Measurements from ENCODE around the gene ADAP2. TPM values are rescaled to one million over a fixed set of nuclear protein-coding genes. Genes with fewer than 3 reads are reported as not detected.

The ADAP2 gene
- total RNA-seq, 4 donors from 2014 or later = 3.0 to 15.0 (median 9.4) TPM

DNA sequence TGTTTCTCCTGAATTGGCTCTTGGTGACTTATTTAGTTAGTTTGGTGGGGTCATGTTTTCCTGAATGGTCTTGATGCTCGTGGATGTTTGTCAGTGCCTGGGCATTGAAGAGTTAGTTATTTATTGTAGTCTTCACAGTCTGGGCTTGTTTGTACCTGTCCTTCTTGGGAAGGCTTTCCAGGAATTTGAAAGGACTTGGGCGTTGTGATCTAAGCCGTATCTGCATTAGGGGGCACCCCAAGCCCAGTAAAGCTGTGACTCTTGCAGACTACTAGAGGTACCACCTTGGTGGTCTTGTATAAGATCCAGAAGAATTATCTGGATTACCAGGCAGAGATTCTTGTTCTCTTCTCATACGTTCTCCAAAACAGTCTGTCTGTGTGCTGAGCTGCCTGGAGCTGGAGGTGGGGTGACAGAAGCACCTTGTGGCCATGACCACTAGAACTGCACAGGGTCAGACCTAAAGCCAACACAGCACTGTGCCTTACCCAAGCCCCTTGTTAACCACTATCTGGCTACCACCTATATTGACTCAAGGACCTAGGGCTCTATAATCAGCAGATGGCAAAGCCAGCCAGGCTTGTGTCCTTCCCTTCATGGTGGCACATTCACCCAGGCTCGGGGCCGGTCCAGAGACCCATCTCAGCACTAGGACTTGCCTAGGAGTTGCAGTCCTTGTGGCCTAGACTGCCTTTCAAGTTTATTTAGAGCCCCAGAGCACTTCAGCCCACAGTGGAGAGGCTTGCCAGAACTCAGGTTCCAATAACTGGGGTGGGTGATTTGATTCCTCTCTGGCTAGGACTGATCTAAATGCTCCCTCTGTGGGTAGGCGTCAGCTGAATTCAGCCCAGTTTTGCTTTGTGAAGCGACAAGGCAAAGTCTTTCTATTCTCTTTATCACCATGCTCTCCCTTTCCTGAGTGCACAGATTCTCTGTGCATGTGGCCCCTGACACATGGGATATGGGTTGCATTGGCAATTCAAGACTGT lies 60.1 kb downstream of the ADAP2 start:
- H3K27ac ChIP-seq = no peak overlapping the region
- H3K36me3 ChIP-seq = peaks cover 0 to 26% (median 11%) of the 10 kb centered on the region in 3 donors
- DNase-seq = no peak
- WGBS, 2 donors = 47 to 57% methylated on average over 4 of the region's 8 CpGs
- H3K27me3 ChIP-seq = no peaks in the 10 kb centered on the region
- no peaks in the 10 kb centered on the region for H3K9me3 ChIP-seq
- H3K4me3 ChIP-seq = no peak overlapping the region
- intact Hi-C loops (cut with DNase I) = no loop called here
- H3K4me1 ChIP-seq = peaks cover 0 to 22% (median 4%) of the 10 kb centered on the region in 3 donors
- TF ChIP-seq, protein P1, sequence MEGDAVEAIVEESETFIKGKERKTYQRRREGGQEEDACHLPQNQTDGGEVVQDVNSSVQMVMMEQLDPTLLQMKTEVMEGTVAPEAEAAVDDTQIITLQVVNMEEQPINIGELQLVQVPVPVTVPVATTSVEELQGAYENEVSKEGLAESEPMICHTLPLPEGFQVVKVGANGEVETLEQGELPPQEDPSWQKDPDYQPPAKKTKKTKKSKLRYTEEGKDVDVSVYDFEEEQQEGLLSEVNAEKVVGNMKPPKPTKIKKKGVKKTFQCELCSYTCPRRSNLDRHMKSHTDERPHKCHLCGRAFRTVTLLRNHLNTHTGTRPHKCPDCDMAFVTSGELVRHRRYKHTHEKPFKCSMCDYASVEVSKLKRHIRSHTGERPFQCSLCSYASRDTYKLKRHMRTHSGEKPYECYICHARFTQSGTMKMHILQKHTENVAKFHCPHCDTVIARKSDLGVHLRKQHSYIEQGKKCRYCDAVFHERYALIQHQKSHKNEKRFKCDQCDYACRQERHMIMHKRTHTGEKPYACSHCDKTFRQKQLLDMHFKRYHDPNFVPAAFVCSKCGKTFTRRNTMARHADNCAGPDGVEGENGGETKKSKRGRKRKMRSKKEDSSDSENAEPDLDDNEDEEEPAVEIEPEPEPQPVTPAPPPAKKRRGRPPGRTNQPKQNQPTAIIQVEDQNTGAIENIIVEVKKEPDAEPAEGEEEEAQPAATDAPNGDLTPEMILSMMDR (IDR thresholded peaks at IDR 0.05) = no peak
- no peak for TF ChIP-seq POLR2A (IDR thresholded peaks at IDR 0.05)

DNA sequence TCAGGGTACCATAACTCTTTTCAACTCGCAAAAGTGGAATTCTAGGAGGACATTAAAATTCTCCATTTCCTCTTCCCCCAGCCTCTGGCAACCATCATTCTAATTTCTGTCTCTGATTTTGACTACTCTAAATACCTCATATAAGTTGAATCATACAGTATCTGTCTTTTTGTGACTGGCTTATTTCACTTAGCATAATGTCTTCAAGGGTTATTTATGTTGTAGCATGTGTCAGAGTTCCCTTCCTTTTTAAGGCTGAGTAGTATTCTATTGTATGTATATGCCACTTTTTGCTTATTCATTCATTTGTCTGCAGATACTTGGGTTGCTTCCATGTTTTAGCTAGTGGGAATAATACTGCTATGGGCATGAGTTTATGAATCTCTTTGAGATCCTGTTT lies 61.1 kb downstream of the ADAP2 start:
- TF ChIP-seq, protein P1 (IDR thresholded peaks at IDR 0.05) = no peak
- no peak for TF ChIP-seq POLR2A (IDR thresholded peaks at IDR 0.05)

DNA sequence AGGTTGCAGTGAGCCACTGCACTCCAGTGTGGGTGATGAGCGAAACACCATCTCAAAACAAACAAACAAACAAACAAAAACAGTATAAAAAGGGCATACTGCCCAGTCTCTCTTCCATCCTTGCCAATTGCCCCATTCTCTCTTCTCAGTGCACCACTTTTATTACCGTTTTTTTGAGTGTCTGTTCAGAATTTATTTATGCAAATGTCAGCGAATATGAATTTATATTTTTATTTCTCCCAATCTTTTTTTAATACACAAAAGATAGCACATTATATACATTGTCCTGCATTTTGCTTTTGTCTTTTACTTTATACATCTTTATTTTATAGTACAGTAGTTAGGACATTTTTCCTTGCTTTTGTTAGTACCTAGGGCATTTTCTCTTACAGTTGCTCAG lies 68.7 kb downstream of the ADAP2 start:
- WGBS, 2 donors = 84 to 86% methylated on average over 3 of the region's 3 CpGs
- no peak overlapping the region for H3K27ac ChIP-seq
- H3K27me3 ChIP-seq = no peaks in the 10 kb centered on the region
- intact Hi-C loops (cut with DNase I) = no loop called here
- H3K4me1 ChIP-seq = no peaks in the 10 kb centered on the region
- no peak overlapping the region for H3K4me3 ChIP-seq
- H3K9me3 ChIP-seq = no peaks in the 10 kb centered on the region
- peaks cover 0 to 97% (median 16%) of the 10 kb centered on the region in 3 donors for H3K36me3 ChIP-seq
- DNase-seq = no peak
- no peak for TF ChIP-seq POLR2A (IDR thresholded peaks at IDR 0.05)
- TF ChIP-seq, protein P1 (IDR thresholded peaks at IDR 0.05) = no peak

More for the DNA sequence above, 61.1 kb downstream of the ADAP2 start:
- intact Hi-C loops (cut with DNase I) = no loop called here
- DNase-seq = no peak
- Histone ChIP-seq H3K4me3 (no peak overlapping the region), H3K9me3 (no peaks in the 10 kb centered on the region), H3K27ac (no peak overlapping the region), H3K27me3 (no peaks in the 10 kb centered on the region), H3K36me3 (peaks cover 0 to 36% (median 11%) of the 10 kb centered on the region in 3 donors), H3K4me1 (peaks cover 0 to 14% (median 0%) of the 10 kb centered on the region in 3 donors)
- 86 to 100% methylated on average over 1 of the region's 1 CpG for whole genome bisulfite sequencing, 2 donors

DNA sequence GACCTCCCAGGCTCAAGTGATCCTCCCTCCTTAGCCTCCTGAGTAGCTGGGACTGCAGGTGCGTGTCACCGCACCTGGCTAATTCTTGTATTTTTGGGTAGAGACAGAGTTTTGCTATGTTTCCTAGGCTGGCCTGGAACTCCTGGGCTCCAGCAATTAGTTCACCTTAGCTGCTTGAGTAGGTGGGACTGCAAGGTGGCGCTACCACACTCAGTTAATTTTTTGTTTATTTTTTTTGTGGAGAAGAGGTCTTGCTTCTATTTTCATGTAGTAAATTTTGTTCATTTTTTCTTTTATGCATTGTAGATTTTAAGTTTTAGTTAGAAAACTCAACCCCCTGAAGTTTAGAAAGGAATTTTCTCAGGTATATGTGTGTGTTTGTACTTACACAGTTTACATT lies 70.8 kb downstream of the ADAP2 start:
- 93 to 94% methylated on average over 3 of the region's 3 CpGs for WGBS, 2 donors
- Histone ChIP-seq H3K27ac (no peak overlapping the region), H3K4me1 (no peaks in the 10 kb centered on the region), H3K4me3 (no peak overlapping the region), H3K27me3 (no peaks in the 10 kb centered on the region), H3K9me3 (no peaks in the 10 kb centered on the region), H3K36me3 (peaks cover 7 to 96% (median 19%) of the 10 kb centered on the region in 3 donors)
- intact Hi-C loops (cut with DNase I) = no loop called here
- no peak for DNase-seq
- TF ChIP-seq POLR2A (IDR thresholded peaks at IDR 0.05) = no peak
- TF ChIP-seq, protein P1 (IDR thresholded peaks at IDR 0.05) = no peak

DNA sequence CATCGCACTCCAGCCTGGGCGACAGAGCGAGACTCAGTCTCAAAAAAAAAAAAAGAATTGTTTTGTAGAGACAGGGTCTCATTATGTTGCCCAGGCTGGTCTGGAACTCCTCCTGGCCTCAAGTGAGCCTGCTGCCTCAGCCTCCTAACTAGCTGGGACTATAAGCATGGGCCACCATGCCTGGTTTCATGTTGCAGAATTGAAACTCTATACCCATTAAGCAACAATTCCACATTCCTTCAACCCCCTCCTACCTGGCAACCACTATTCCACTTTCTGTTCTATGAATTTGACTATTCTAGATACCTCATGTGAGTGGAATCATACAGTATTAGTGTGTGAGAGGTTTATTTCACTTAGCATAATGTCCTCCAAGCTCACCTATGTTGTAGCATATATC lies 73.6 kb downstream of the ADAP2 start:
- Histone ChIP-seq H3K27me3 (no peaks in the 10 kb centered on the region), H3K4me3 (no peak overlapping the region), H3K4me1 (no peaks in the 10 kb centered on the region), H3K36me3 (peaks cover 20 to 99% (median 23%) of the 10 kb centered on the region in 3 donors), H3K9me3 (no peaks in the 10 kb centered on the region), H3K27ac (no peak overlapping the region)
- no peak for TF ChIP-seq POLR2A (IDR thresholded peaks at IDR 0.05)
- TF ChIP-seq, protein P1 (IDR thresholded peaks at IDR 0.05) = no peak
- no peak for DNase-seq
- WGBS, 2 donors = 100% methylated on average over 3 of the region's 3 CpGs; no CpG with 5 or more reads in 1 of the 2 donors
- intact Hi-C loops (cut with DNase I) = no loop called here
